HG03139 (cell line): ENCODE results near the gene WWOX.
A peak's percentile ranks its signal among the peaks of the same experiment; 100 is the strongest.
"Not testable (repeated sequence)": the region's sequence is repeated elsewhere in the genome, so short reads cannot be mapped to it uniquely, and the experiment has no call there.

ENCODE experiments used
- ATAC-seq: cut with Tn5 transposase; IDR thresholded peaks from one replicate; pipeline ENCODE4 v1.9.1; 2021; ENCODE audit not compliant: unreplicated experiment

The WWOX gene

DNA sequence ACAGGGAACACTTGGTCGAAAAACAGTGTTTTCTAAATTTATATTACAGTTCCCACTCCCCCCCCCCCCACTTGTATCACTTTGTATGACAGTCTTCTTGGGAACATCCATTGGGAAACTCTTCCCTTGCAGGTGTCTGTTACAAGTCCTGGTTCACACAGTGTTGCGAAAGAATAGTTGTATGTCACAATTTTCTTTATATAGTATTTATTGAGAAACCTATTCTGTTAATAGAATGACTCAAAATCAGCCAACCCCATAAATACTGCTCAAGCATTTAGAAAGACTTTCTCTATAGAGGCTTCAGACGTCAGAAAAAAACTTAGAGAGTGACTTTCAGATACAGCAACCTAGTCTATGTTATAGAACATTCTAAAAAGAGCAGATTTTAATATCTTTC is 414.4 kb downstream of the WWOX start:
- ATAC-seq, result no peak

- not testable (repeated sequence) for ATAC-seq
Observed at GRCh38 chr16:78514888-78515287, 415.4 kb downstream of the WWOX start.

DNA sequence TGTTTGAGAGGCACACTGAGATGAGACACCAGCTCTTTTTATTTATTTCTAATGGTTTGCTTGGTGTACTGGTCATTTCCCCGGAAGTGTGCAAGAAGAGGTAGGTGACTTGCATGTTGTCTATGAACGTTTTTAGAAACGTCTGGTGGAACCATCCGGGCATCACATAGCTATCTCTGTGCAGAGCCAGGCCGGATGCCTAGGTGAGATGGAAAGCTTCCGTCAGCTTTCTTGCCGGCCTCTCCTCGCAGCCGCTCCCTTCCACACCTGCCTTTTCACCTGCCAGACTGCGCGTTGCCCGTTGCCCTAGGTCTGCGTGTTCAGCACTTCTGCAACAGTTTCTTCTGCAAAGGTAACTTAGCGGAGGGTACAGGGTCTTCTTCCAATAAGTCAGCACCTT is 416.0 kb downstream of the WWOX start:
- no peak for ATAC-seq

GRCh38 chr16:78516006-78516736 is 416.7 kb downstream of the WWOX start:
- ATAC-seq, result no peak

DNA sequence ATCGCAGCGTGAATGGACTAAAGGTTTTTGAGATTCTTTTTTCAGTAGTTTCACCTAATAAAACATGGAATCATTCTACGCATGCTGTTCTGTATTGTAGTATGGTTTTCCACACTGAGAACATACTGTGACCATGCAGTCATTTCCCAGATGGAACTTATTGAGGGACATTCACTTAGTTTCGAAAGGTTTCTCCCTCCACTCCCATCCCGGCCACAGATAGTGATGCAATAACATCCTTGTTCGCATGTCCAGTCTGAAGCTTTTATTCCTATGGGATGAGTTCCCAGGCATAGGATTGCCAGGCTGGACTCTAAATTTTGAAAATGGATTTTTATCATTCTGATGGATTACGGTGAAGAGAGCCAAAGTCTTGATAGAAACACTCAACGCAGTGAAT is 420.4 kb downstream of the WWOX start:
- no peak for ATAC-seq

- no peak for ATAC-seq
Observed at GRCh38 chr16:78520470-78520869, 421.0 kb downstream of the WWOX start.

DNA sequence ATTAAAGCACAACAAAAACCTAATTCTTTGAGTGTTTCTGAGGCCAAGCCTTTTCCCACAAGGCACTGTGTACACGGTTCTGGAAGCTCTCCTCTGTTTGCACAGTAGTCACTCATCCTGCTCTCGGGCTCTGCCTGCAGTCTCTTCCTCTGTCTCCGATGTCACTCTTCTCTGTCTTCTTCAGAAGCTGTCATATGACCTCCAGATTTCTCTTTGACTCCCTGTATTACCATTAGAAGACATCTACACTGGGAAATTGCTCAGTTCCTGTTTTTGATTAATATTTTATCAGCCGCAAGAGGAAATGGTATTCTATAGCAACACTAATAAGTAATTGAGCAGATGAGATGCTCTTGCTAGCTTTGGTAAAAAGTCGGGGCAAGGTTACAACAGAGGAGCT is 422.9 kb downstream of the WWOX start:
- ATAC-seq, result peak; percentile 73

DNA sequence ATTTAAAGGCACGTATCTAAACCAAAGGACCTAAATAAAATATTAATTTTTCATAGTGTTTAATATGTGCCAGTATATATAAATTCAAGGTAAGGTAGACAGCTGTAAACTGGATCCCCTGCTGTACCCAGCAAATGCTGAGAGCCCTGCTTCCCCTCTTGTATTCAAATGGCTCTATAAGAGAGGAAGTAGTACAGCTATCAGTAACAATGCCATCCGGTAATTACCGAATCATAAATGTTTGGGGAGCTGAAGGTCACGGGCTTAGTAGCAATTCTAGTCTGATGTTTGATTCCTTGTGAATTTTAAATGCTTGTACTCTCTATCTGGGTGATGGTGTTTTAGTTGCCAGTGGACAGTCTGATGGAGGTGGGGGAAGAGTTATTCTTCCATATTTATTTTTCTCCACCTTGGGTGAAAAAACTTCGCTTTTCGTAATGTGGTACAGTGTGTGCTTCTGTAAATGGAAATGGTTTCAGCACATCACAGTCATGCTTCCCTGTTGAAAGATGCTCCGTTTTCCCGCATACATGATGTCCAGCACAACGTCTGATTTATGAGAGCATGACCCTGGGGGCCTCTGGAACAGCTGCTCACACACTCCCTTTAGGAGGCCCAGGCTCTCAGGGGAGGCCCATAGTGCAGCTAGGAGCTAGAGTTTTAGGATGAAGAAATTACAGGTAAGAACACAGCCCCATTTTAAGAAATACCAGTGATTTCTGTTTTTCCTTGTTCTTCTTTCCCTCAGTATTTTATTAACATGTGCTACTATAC is 423.9 kb downstream of the WWOX start:
- no peak for ATAC-seq

DNA sequence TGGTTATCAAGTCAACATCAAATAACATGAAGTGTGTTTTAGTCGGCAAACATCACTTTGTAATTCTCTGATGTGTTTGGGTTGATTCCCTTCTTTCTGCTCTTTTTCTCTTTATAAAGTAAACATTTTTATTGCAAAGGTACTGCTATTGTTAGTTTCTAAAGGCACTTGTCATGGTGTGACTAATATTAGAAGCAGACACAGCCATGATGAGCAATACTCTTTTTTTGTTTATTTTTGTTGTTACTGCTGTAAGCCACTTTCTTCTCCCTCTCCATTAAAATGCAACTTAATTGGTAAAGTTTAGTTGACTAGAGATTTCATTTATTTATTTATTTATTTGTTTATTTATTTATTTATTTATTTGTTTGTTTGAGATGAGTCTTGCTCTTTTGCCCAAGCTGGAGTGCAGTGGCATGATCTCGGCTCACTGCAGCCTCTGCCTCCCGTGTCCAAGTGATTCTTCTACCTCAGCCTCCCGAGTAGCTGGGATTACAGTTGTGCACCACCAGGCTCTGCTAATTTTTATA is 424.7 kb downstream of the WWOX start:
- no peak for ATAC-seq

DNA sequence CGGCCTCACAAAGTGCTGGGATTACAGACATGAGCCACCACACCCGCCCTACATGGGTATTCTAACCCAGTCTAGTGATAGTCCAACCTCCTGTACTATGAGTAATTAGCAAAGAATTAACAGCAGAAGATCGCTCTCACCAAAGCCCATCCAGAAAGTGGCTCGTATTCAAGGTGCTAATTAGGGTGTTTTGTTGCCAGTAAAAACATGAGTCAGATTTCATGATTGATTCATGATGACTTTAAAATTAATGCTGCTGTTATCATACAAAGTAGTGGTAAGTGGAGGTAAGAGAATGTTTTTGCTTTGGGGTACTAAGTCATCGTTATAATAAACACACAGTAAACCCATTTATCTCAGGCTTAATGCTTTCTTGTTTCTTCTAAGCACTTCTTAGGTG is 428.8 kb downstream of the WWOX start:
- ATAC-seq, result no peak

- no peak for ATAC-seq
Observed at GRCh38 chr16:78529881-78530280, 430.4 kb downstream of the WWOX start.

DNA sequence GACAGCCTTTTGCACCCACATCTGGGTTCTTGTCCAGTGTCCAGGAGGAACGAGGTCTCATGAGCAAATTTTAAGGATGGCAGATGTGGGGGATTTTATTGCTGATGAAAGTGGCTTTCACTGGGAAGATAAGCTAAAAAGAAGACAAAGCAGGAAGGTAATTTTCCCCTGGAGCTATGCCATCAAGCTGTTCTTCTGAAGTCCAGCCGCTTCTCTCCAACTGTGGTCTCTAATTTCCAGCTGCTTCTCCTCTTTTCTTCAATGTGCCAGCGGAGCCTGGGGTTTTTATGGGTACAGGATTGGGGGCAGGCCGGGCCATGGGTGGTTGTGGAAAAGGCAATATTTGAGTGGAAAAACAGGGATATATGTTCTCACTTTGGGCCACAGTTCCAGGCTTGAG is 430.8 kb downstream of the WWOX start:
- ATAC-seq, result no peak

DNA sequence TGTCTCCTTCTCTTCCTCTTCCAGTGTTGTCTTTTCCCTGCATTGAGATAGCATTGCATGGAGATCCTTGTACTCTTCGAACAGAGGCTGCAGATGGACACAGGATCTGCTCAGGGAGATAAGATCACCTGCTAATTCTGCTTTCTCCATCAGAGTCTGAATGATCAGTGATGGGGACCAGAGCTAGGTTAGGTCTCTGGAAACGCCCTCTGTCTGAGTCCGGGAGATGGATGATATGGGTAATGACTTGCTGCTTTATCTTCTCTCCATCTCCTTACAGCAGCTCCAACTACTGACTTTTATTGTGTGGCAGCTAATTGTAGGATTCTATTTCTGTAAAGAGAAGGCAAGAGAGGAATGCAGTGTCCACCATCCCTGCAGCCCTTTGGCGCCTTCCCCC is 435.6 kb downstream of the WWOX start:
- ATAC-seq, result no peak

GRCh38 chr16:78537511-78537910 is 438.1 kb downstream of the WWOX start:
- ATAC-seq, result no peak

GRCh38 chr16:78538292-78538691 is 438.8 kb downstream of the WWOX start:
- no peak for ATAC-seq

GRCh38 chr16:78538919-78539318 is 439.5 kb downstream of the WWOX start:
- ATAC-seq, result no peak

GRCh38 chr16:78542419-78542818 is 443.0 kb downstream of the WWOX start:
- ATAC-seq, result no peak

DNA sequence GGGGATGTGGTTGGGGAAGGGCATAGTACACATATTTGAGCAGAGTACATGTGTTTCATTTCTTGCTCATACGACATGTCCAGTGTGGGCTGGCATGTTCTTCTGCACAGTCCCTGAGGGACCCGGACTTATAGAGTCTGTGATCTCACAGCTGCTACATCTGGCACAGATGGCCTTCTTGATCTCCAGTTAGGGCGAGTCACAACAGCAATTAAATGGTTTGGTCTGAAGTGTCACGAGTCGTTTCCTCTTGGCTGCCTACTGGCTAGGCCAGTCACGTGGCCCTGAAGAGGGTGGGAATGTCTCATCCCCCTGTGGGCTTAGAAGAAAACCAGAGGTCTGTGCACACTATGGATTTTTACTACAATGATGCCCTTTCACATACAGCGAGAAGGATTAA is 443.6 kb downstream of the WWOX start:
- no peak for ATAC-seq

GRCh38 chr16:78549366-78549765 is 449.9 kb downstream of the WWOX start:
- no peak for ATAC-seq

- no peak for ATAC-seq
Observed at GRCh38 chr16:78551487-78552085, 452.1 kb downstream of the WWOX start.

- ATAC-seq, result no peak
Observed at GRCh38 chr16:78552106-78552675, 452.7 kb downstream of the WWOX start.

GRCh38 chr16:78552716-78553115 is 453.3 kb downstream of the WWOX start:
- no peak for ATAC-seq
